H1 (cell line): ENCODE measurements around the gene CNTROB. TPM values are rescaled to one million over a fixed set of nuclear protein-coding genes. Genes with fewer than 3 reads are reported as not detected.

Experiments
- CTCF ChIP-seq, 3 experiments: IDR thresholded peaks; 1 replicate in 2 of 3; 2 replicates in 1 of 3; pipeline versions ENCODE4 v1.5.1 to v1.6.1; 2011; ENCODE audit warnings: low read length in 3 of 3, mild to moderate bottlenecking in 3 of 3, inconsistent platforms in 2 of 3, low read depth in 1 of 3, moderate library complexity in 1 of 3; ENCODE audit not compliant: insufficient read depth in 1 of 3; ENCODE audit errors: control extremely low read depth in 1 of 3
- EGR1 ChIP-seq: IDR thresholded peaks from 2 replicates; pipeline ENCODE4 v1.6.1; 2011; ENCODE audit warnings: low read depth, low read length, borderline replicate concordance
- EZH2 ChIP-seq: fragments of 200-600 bp; sonication (generic); IDR thresholded peaks from 2 replicates; pipeline ENCODE4 v1.7.1; 2012; ENCODE audit warnings: low read depth, mild to moderate bottlenecking, moderate library complexity, low read length, inconsistent platforms; ENCODE audit not compliant: severe bottlenecking
- KDM1A ChIP-seq: fragments of 200-600, 300-600 bp; sonication (generic); IDR thresholded peaks from 2 replicates; pipeline ENCODE4 v1.7.1; 2016; ENCODE audit warnings: mild to moderate bottlenecking, low read length, borderline replicate concordance
- MAX ChIP-seq: IDR thresholded peaks from 2 replicates; pipeline ENCODE4 v1.6.1; 2012; ENCODE audit warnings: inconsistent platforms
- NANOG ChIP-seq: IDR thresholded peaks from 2 replicates; pipeline ENCODE4 v1.6.1; 2011; ENCODE audit warnings: low read length, low read depth, mild to moderate bottlenecking, inconsistent platforms; ENCODE audit not compliant: insufficient read depth, poor library complexity, severe bottlenecking
- RFX5 ChIP-seq: IDR thresholded peaks from 2 replicates; pipeline ENCODE4 v1.6.1; 2011; ENCODE audit warnings: low read depth, low read length, improper control_type of control experiment, borderline replicate concordance
- SAP30 ChIP-seq: fragments of 300-600 bp; sonication (generic); IDR thresholded peaks from 2 replicates; pipeline ENCODE4 v1.7.1; 2012; ENCODE audit warnings: low read length, moderate library complexity, mild to moderate bottlenecking, inconsistent platforms; ENCODE audit not compliant: insufficient read depth, insufficient replicate concordance
- polyA plus RNA-seq, 7 experiments: library from polyadenylated mRNA; depleted of rRNA in 3 of 7; stranded (reverse) in 5 of 7; unstranded in 2 of 7; fragments of >200 nt in 5 of 7; fragments of 200-250 nt in 2 of 7; gene quantifications; 1 replicate in 5 of 7; 2 replicates in 1 of 7; 4 replicates in 1 of 7; pipeline versions ENCODE4 v1.2.1 to v1.2.3, GENCODE V29; 2011 to 2013; ENCODE audit warnings: missing spikeins in 2 of 7, mixed read lengths in 2 of 7
- total RNA-seq: library from RNA; stranded (reverse); fragmentation: NEBNext Ultra II Directional; extraction: Animal tissue kit (Norgen Biotek cat#: 25700); gene quantifications from 2 replicates; pipeline ENCODE4 v1.2.1, GENCODE V29; 2021

Gene CNTROB
- total and polyA plus RNA-seq, 2 of the 8 experiments (the other 6 are each of a cell fraction or from before 2014, with no cell fraction given), result 20.5 to 31.9 TPM

- TF ChIP-seq EGR1 (no peak), KDM1A (no peak), SAP30 (peak; percentile 24), RFX5 (no peak), CTCF (IDR thresholded peaks at IDR 0.05; ENCODE audit: control extremely low read depth in 1 of 3, insufficient read depth in 1 of 3, low read depth in 1 of 3, low read length in 3 of 3) (peak in 2 of 3 experiments; percentile 2 to 23; a peak in 2 of 4 replicates), MAX (peak; percentile 12; the same call in 1 of the 2 replicates), EZH2 (peak; percentile 33), NANOG (no peak)
Measured at GRCh38 chr17:7886227-7887037, 45.6 kb upstream of the CNTROB start (continued).
